GM18526 (cell line): ENCODE measurements around the gene C2orf76.
A peak's percentile ranks its signal among the peaks of the same experiment; 100 is the strongest.

Experiments used
- POLR2A ChIP-seq: IDR thresholded peaks from 3 replicates; pipeline ENCODE4 v1.6.1; 2011; ENCODE audit not compliant: insufficient read length; ENCODE audit errors: extremely low read depth

The C2orf76 gene

DNA sequence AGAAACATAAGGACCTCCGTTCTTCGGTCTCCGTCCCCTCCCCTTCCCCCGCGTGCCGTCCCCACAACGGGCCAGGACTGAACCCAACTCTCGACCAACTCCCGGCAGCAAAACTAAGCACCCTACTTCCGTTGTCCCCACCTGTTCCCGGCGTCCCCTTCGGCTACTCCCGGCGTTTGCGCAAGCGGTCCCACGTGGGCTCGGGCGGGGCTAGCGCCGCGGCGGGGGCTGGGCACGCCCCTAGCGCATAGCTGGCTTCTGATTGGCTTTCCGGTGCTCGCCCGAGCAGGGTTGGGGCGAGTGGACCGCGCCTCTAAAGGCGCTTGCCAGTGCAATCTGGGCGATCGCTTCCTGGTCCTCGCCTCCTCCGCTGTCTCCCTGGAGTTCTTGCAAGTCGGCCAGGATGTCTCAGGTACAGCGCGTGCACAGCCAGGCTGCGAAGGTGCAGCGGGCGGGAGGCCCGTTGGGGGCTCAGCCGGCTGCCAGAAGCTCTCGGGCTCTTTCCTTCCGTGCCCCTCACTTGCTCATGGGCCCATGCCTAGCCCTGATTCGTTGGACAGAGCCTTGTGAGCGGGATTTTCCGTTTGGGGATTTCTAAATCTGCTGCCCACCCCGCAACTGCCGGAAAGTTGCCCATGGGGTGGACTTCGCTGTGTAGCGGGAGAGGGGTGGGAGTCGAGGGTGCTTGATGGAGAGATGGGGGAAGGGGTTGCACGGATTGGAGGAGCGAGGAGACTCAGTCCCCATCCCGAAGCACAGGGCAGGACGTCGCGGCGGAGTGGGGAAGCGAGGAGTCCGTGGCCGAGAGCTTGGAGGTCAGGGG, at the start of gene C2orf76, which contains the start of gene DBI:
C2orf76 (minus strand) TSS at position 186 of the 823 bp plus-strand sequence. CDS start 26,875 bp downstream, outside the sequence.
DBI (plus strand) TSS at position 329 of the 823 bp plus-strand sequence; CDS start at position 404, 75 bp downstream.
- TF ChIP-seq POLR2A: peak; percentile 96

DNA sequence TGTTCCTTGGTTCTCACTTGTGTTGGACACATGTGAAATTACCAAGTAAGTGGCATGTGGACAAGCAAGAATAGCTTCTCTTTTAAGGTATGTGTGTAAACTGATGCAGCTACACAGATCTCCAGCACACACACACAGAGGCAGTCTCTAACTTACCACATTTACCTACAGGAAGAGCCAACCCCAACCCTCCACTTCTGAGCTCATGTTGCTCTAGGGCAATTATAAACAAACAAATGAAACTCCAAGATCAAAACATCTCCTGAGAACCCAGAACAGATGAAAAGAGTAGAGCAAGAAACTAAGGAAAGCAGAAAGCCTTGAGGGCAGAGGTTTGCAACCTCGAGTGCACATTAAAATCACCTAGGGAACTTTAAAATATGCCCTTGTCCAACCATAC, 49.0 kb upstream of the C2orf76 start:
- no peak for TF ChIP-seq POLR2A

DNA sequence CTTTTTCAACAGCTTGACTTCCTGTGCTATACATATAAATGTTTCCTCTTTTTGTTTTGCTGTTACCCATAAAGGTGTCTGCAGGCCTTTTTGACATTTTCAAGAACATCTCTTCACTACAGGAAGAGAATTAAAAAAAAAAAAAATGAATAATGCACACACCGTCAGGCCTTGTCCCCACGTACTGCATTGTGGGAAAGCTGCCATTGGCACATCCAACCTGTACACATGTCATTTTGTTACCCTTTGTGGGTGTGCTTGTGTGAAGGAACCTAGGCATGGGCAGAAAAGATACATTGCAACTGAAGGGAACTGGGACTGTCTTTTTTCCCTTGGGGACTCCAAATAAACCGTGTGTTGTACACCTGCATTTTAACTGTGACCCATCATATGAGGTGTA, 48.3 kb upstream of the C2orf76 start:
- TF ChIP-seq POLR2A: no peak

DNA sequence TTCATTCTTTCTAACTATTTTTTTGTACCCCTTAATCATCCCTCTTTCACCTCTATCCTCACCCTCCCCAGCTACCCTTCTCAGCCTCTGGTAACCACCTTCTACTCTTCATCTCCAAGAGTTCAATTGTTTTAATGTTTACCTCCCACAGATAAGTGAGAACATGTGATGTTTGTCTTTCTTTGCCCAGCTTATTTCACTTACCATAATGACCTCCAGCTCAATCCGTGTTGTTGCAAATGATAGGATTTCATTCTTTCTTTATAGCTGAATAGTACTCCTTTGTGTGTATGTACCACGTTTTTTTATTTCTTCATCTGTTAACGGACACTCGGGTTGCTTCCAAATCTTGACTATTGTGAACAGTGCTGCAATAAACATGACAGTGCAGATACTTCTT, 42.9 kb upstream of the C2orf76 start:
- TF ChIP-seq POLR2A: no peak

DNA sequence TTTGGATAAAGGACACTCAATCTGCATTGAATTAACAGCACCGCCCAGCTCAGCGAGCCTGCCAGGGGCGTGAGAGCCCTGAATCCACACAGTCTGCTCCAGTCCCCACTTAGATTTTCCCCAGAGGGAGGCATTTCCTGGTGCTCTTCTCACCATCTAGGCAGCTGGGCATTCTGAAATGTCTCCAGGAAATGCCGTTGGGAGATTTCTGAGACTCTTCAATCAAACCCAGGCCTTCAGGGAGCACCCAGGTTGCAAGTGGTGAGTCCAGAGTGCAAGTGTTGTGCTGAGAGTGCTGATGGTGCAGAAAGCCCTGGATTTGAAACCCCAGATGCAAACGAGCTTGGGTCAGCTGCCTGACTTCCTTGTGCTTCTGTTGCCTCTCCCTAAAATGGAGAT, 41.6 kb upstream of the C2orf76 start:
- TF ChIP-seq POLR2A: no peak

DNA sequence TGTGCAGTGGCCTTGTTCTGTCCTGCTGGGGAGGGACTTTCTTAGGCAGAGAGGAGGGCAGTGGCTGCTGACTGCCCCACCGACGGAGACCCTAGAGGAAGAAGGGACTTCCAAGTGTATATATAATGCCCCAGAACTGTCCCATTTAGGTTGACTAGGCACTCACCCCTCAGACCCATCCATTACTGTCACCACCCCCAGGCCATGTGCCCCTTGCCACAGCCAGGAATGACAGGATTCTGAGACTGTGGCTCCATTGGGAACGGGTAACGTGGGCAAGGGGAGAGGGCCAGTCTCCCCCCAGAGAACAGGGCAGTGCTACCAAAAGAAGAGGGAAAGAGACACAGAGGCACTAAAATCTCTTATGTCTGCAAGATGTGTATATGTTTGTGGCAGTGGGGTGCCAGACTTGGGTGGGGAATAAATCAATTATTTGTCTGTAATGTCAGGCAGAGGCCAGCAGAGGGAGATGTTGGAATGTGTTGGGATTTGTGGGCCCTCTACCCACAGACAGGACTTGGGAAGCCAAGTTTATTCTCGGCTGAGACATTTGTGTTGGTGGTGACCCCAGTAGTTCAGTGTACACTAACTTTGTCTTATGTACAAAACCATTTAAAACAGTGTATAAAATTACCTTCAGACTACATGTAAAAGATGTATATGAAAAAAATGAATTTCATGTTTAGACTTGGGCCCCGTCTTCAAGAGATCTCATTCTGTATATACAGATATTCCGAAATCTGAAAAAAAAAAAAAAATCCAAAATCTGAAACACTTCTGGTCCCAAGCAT, 41.0 kb upstream of the C2orf76 start:
- no peak for TF ChIP-seq POLR2A

DNA sequence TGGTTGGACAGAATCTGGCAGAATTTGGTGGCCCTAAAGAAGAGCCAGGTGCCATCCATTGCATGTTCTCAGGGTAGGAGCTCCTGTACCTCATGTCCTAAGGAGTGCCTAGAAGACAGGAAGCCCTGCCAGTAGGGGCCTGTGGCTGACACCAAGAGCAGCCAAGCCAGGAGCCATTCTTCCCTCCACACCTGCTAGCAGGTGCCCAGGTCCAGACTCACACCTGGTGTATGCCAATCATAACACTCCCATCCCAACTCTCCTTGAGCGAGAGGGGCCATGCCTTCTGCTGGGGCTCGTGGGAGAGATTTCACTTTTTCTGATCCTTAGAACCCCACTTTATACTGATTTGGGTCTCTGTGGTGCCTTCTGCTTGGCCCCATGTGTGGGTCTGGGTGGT, 38.5 kb upstream of the C2orf76 start:
- TF ChIP-seq POLR2A: no peak

DNA sequence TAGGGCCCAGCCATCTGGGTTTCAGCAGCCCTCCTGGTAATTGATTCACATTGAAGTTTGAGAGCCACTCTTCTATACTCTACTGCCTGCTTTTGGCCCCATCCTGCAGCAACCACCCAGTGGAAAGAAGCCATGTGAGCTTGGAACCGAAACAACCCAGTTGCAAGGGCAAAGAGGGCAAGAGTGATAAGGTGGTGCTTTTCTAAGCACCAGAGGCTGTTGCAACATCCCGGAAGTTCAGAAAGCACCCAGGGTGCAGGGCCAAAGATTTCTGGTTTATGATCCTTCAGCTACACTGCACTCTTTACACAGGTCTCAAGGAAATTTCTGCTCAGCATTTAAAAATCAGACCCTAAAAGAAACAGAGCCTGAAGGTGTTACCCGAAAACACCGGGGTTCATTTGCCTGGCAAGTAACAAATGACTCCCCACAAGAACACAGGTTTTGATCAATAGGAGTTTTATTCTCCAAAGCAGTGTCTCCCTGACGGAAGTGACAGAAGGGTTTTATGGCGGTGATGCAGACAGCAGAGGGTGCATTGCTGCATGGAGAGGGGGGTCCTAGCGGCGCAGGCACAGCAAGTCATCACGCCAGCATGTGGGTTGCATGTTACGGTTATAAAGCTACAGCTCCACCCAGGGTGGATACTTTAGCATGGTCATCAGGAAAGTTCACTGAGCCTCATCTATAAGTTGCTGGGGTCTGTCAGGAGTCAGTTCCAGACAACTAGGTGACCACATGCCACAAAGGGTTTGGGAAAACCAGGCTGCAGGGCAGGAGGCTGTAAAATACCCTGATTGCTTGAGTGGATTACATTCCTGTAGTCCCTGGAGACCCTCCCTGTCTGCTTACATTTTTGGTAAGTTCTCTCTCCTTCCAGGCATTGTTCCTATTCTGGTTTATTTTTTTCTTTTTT, 36.3 kb upstream of the C2orf76 start:
- no peak for TF ChIP-seq POLR2A

DNA sequence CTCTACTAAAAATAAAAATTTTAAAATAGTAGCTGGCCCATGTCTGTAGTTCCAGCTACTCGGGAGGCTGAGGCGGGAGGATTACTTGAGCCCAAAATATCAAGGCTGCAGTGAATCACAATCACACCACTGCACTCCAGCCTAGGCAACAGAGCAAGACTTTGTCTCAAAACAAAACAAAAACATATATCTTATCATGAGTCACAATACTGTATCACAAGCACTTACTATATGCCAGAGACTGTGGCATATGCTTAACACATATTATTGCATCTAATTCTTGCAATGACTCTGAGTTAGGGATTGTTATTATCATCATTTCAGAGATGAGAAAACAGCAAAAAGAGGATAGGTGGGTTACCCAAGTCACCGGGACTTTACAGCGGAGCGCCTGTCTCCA, 35.5 kb upstream of the C2orf76 start:
- no peak for TF ChIP-seq POLR2A

DNA sequence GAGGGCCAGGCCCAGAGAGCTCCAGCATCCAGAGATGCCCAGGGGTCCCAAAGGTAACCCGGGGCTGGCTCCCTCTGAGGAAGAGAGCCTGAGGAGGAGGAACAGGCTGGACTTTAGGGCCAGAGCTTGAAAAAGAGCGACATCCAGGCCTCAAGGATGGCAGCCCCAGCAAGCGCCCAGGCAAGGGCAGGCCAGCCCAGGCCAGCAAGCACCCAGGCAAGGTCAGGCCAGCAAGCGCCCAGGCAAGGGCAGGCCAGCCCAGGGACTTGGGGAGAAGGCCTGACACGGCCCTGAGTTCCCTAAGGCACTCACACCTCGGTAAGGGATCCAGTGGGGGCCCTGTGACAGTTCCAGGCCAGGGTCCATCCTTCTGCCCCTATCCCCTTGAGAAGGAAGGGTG, 30.6 kb upstream of the C2orf76 start:
- TF ChIP-seq POLR2A: no peak

DNA sequence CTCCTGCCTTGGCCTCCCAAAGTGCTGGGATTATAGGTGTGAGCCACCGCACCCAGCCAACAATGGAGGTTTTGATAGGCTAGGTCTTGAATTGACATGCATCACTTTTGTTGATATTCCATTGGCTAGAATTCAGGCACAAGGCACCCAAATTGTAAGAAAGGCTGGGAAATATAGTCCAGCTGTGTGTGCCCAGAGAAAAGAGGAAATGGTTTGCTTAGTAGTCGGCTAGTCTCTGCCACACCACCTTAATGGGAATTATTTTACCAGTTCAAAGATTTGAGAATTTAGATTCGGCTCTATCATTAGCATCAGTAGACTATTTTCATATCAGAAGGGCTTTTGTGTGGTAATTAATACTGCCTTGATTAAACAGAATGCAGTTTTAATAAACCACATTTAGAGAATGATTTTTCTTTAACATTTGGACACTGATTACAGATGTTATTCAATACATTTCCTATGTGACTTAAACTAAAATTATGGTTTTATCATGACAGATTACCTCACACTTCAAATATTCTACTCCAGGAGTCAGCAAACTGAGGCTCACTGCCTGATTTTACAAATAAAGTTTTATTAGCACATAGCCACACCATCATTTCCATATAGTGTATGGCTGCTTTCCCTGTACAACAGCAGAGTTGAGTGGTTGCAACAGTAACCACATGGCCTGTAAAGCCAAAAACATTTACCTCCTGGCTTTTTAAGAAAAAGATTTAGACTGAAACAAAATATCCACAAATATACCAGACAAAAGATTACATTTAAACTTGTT, 27.5 kb upstream of the C2orf76 start:
- TF ChIP-seq POLR2A: no peak

DNA sequence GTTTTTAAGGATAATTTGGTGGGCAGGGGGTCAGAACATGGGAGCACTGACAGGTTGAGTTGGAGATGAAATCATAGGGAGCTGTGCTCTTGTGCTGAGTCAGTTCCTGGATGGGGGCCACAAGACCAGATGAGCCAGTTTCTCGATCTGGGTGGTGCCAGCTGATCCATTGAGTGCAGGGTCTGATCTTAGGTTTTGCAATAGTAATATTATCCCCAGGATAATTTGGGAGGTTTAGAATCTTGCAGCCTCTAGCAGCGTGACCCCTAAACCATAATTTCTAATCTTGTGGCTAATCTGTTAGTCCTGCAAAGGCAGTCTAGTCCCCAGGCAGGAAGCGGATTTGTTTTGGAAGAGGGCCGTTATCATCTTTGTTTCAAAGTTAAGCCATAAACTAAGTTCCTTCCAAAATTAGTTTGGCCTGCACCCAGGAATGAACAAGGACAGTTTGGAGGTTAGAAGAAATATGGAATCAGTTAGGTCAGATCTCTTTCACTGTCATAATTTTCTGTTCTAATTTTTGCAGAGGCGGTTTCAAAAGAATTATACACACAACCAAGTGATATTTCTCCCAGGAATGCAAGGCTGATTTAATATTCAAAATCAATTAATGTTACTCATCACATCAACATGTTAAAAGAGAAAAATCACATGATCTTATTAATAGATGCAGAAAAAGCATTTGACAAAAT, 23.1 kb upstream of the C2orf76 start:
- no peak for TF ChIP-seq POLR2A

DNA sequence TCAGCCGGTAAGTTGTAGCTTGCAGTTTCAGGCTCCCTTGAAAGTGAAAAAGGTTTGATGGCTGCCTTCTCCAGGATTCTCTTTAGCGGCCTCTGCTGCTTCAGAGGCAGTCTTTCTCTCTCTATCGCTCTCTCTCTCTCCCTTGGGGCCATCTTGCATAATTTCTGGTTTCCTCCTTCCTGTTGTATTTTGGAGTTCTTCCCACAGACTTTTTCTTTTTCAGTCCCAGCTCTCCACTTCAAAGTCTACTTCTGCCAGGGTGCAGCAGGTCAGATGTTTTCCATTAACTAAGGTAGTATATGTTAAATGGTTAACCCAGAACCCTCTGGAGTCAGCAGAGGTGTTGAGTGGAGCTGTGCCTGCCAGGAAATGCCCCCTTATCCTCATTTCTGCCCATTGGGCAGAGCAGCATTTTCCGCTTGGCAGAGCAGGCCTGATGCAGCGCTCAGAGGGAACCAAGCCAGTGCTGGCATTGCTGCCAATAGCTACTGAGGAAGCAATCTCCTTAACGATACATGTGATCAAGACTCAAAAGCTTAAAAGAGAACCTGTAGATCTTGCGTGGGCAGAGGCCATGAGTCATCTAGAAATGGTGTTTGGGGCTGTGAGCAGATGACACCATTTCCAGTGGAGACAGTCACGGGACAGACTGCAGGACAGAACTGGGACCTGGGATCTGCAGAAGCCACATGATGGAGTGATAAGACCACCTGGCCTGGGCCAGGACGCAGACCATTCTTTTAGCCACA, 20.9 kb upstream of the C2orf76 start:
- TF ChIP-seq POLR2A: no peak
